HEK293 (cell line): ENCODE data around the gene PCDHAC2.

Experiments used
- BCL11B ChIP-seq: fragments of 450-650 bp; formaldehyde crosslinking; IDR thresholded peaks from 2 replicates; pipeline ENCODE4 v1.5.1; 2016; ENCODE audit warnings: low read depth, missing biosample characterization, missing genetic modification characterization
- GLI2 ChIP-seq: fragments of 450-650 bp; formaldehyde crosslinking; IDR thresholded peaks from 2 replicates; pipeline ENCODE4; 2017; ENCODE audit warnings: missing biosample characterization, missing genetic modification characterization, low read depth, borderline replicate concordance
- GLIS2 ChIP-seq: fragments of 450-650 bp; formaldehyde crosslinking; IDR thresholded peaks from 2 replicates; pipeline ENCODE4 v1.5.1; 2016; ENCODE audit warnings: missing biosample characterization, missing genetic modification characterization
- HOXC10 ChIP-seq: sonication (generic); formaldehyde crosslinking; IDR thresholded peaks from 2 replicates; pipeline ENCODE4 v1.8.1; 2023; ENCODE audit warnings: mild to moderate bottlenecking, missing genetic modification reagents
- IKZF3 ChIP-seq: fragments of 450-650 bp; IDR thresholded peaks from 2 replicates; pipeline ENCODE4 v1.5.0; 2018; ENCODE audit warnings: missing biosample characterization, mild to moderate bottlenecking, missing genetic modification characterization, moderate library complexity
- PRDM10 ChIP-seq: fragments of 450-650 bp; formaldehyde crosslinking; IDR thresholded peaks from 2 replicates; pipeline ENCODE4 v1.5.1; 2016; ENCODE audit warnings: missing biosample characterization, missing genetic modification characterization
- SETDB1 ChIP-seq: IDR thresholded peaks from one replicate; pipeline ENCODE4 v1.6.1; 2017; ENCODE audit warnings: mild to moderate bottlenecking, low read length, moderate library complexity, mixed read lengths; ENCODE audit not compliant: insufficient read length
- SP3 ChIP-seq: fragments of 450-650 bp; formaldehyde crosslinking; IDR thresholded peaks from 2 replicates; pipeline ENCODE4 v1.5.1; 2016; ENCODE audit warnings: missing biosample characterization, missing genetic modification characterization
- TRIM28 ChIP-seq: IDR thresholded peaks from 2 replicates; pipeline ENCODE4 v1.6.1; 2011; ENCODE audit warnings: low read length, control low read depth, borderline replicate concordance
- YY1 ChIP-seq: fragments of 450-650 bp; formaldehyde crosslinking; IDR thresholded peaks from 2 replicates; pipeline ENCODE4 v1.5.1; 2018; ENCODE audit warnings: missing biosample characterization, missing genetic modification characterization
- ZBTB26 ChIP-seq: fragments of 450-650 bp; formaldehyde crosslinking; optimal IDR thresholded peaks from 2 replicates; pipeline ENCODE3; 2016; ENCODE audit warnings: missing biosample characterization, mild to moderate bottlenecking, missing genetic modification characterization
- ZFP41 ChIP-seq: fragments of 450-650 bp; formaldehyde crosslinking; IDR thresholded peaks from 2 replicates; pipeline ENCODE4 v1.5.1; 2016; ENCODE audit warnings: missing biosample characterization, missing genetic modification characterization, borderline replicate concordance
- ZNF184 ChIP-seq: fragments of 450-650 bp; IDR thresholded peaks from 2 replicates; pipeline ENCODE4 v1.5.1; 2018; ENCODE audit warnings: missing biosample characterization, mild to moderate bottlenecking, missing genetic modification characterization
- ZNF266 ChIP-seq: fragments of 450-650 bp; formaldehyde crosslinking; IDR thresholded peaks from 2 replicates; pipeline ENCODE4 v1.5.1; 2016; ENCODE audit warnings: missing biosample characterization, missing genetic modification characterization, low read depth
- ZNF302 ChIP-seq: fragments of 450-650 bp; formaldehyde crosslinking; IDR thresholded peaks from 2 replicates; pipeline ENCODE4 v1.5.1; 2016; ENCODE audit warnings: missing biosample characterization, missing genetic modification characterization, low read depth
- ZNF391 ChIP-seq: fragments of 450-650 bp; formaldehyde crosslinking; IDR thresholded peaks from 2 replicates; pipeline ENCODE4 v1.5.1; 2016; ENCODE audit warnings: low read depth, missing biosample characterization, missing genetic modification characterization, borderline replicate concordance
- ZNF394 ChIP-seq: fragments of 450-650 bp; formaldehyde crosslinking; IDR thresholded peaks from 2 replicates; pipeline ENCODE4 v1.5.1; 2016; ENCODE audit warnings: missing biosample characterization, missing genetic modification characterization, mild to moderate bottlenecking, moderate library complexity, borderline replicate concordance
- ZNF433 ChIP-seq: fragments of 450-650 bp; formaldehyde crosslinking; IDR thresholded peaks from 2 replicates; pipeline ENCODE4 v1.5.1; 2016; ENCODE audit warnings: missing biosample characterization, missing genetic modification characterization, low read depth
- ZNF549 ChIP-seq: fragments of 450-650 bp; IDR thresholded peaks from 2 replicates; pipeline ENCODE4 v1.5.1; 2018; ENCODE audit warnings: missing biosample characterization, missing genetic modification characterization, mild to moderate bottlenecking, inconsistent platforms, moderate library complexity
- ZNF571 ChIP-seq: fragments of 450-650 bp; formaldehyde crosslinking; IDR thresholded peaks from 2 replicates; pipeline ENCODE4 v1.5.0; 2017; ENCODE audit warnings: missing biosample characterization, missing genetic modification characterization
- ZNF658 ChIP-seq: fragments of 450-650 bp; formaldehyde crosslinking; IDR thresholded peaks from 2 replicates; pipeline ENCODE4; 2016; ENCODE audit warnings: missing biosample characterization, missing genetic modification characterization
- ZNF791 ChIP-seq: fragments of 450-650 bp; formaldehyde crosslinking; IDR thresholded peaks from 2 replicates; pipeline ENCODE4 v1.5.1; 2016; ENCODE audit warnings: missing biosample characterization, missing genetic modification characterization
- ZNF792 ChIP-seq: fragments of 450-650 bp; formaldehyde crosslinking; IDR thresholded peaks from 2 replicates; pipeline ENCODE4 v1.5.1; 2016; ENCODE audit warnings: missing biosample characterization, missing genetic modification characterization
- TF ChIP-seq, protein P1 (sequence below): fragments of 450-650 bp; formaldehyde crosslinking; IDR thresholded peaks from 2 replicates; pipeline ENCODE4 v1.5.1; 2016; ENCODE audit warnings: missing biosample characterization, missing genetic modification characterization
- TF ChIP-seq, protein P2 (sequence below): IDR thresholded peaks from 2 replicates; pipeline ENCODE4 v1.6.1; 2011; ENCODE audit warnings: mild to moderate bottlenecking, low read depth, low read length, borderline replicate concordance
- TF ChIP-seq, protein P3 (sequence below): fragments of 450-650 bp; formaldehyde crosslinking; IDR thresholded peaks from 2 replicates; pipeline ENCODE4 v1.5.1; 2016; ENCODE audit warnings: missing biosample characterization, missing genetic modification characterization

The PCDHAC2 gene

GRCh38 chr5:141003791-141004611, 37.7 kb downstream of the PCDHAC2 start (continued):
- no peak for TF ChIP-seq ZBTB26 (tag by site-specific recombination)
- TF ChIP-seq, protein P1, sequence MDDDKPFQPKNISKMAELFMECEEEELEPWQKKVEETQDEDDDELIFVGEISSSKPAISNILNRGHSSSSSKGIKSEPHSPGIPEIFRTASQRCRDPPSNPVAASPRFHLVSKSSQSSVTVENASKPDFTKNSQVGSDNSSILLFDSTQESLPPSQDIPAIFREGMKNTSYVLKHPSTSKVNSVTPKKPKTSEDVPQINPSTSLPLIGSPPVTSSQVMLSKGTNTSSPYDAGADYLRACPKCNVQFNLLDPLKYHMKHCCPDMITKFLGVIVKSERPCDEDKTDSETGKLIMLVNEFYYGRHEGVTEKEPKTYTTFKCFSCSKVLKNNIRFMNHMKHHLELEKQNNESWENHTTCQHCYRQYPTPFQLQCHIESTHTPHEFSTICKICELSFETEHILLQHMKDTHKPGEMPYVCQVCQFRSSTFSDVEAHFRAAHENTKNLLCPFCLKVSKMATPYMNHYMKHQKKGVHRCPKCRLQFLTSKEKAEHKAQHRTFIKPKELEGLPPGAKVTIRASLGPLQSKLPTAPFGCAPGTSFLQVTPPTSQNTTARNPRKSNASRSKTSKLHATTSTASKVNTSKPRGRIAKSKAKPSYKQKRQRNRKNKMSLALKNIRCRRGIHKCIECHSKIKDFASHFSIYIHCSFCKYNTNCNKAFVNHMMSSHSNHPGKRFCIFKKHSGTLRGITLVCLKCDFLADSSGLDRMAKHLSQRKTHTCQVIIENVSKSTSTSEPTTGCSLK: no peak
- TF ChIP-seq ZNF433 (tag by site-specific recombination): no peak
- no peak for TF ChIP-seq GLIS2
- TF ChIP-seq ZNF391 (tag by site-specific recombination): no peak
- TF ChIP-seq IKZF3 (tag by site-specific recombination): no peak
- no peak for TF ChIP-seq ZNF791 (tag by site-specific recombination)
- no peak for TF ChIP-seq SETDB1
- no peak for TF ChIP-seq ZNF549 (tag by site-specific recombination)
- no peak for TF ChIP-seq YY1
- no peak for TF ChIP-seq GLI2 (tag by site-specific recombination)
- TF ChIP-seq ZNF658 (tag by site-specific recombination): no peak
- TF ChIP-seq TRIM28: no peak
- TF ChIP-seq ZNF571 (tag by site-specific recombination): no peak
- TF ChIP-seq ZNF266 (tag by site-specific recombination): no peak
- no peak for TF ChIP-seq PRDM10 (tag by site-specific recombination)
- TF ChIP-seq, protein P2, sequence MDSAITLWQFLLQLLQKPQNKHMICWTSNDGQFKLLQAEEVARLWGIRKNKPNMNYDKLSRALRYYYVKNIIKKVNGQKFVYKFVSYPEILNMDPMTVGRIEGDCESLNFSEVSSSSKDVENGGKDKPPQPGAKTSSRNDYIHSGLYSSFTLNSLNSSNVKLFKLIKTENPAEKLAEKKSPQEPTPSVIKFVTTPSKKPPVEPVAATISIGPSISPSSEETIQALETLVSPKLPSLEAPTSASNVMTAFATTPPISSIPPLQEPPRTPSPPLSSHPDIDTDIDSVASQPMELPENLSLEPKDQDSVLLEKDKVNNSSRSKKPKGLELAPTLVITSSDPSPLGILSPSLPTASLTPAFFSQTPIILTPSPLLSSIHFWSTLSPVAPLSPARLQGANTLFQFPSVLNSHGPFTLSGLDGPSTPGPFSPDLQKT: no peak
- TF ChIP-seq HOXC10 (CRISPR knock-in tag): no peak
- no peak for TF ChIP-seq ZNF792 (tag by site-specific recombination)
- TF ChIP-seq ZNF184 (tag by site-specific recombination): no peak
- no peak for TF ChIP-seq ZNF394 (tag by site-specific recombination)
- TF ChIP-seq BCL11B (tag by site-specific recombination): no peak
- TF ChIP-seq ZNF302 (tag by site-specific recombination): no peak
- no peak for TF ChIP-seq SP3
- TF ChIP-seq ZFP41 (tag by site-specific recombination): no peak
- TF ChIP-seq, protein P3, sequence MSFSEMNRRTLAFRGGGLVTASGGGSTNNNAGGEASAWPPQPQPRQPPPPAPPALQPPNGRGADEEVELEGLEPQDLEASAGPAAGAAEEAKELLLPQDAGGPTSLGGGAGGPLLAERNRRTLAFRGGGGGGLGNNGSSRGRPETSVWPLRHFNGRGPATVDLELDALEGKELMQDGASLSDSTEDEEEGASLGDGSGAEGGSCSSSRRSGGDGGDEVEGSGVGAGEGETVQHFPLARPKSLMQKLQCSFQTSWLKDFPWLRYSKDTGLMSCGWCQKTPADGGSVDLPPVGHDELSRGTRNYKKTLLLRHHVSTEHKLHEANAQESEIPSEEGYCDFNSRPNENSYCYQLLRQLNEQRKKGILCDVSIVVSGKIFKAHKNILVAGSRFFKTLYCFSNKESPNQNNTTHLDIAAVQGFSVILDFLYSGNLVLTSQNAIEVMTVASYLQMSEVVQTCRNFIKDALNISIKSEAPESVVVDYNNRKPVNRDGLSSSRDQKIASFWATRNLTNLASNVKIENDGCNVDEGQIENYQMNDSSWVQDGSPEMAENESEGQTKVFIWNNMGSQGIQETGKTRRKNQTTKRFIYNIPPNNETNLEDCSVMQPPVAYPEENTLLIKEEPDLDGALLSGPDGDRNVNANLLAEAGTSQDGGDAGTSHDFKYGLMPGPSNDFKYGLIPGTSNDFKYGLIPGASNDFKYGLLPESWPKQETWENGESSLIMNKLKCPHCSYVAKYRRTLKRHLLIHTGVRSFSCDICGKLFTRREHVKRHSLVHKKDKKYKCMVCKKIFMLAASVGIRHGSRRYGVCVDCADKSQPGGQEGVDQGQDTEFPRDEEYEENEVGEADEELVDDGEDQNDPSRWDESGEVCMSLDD (tag by site-specific recombination): no peak
